Activated B cell treated with CpG ODN at 0.5 μM for 24 hours (primary cell): Measurements from ENCODE around the gene PHF12. TPM values are rescaled to one million over a fixed set of nuclear protein-coding genes. Genes with fewer than 3 reads are reported as not detected.

Experiments
- ATAC-seq: fragments of 200-7000 bp; cut with Tn5 transposase; one replicate; pipeline ENCODE4 v1.10.0; 2021; ENCODE audit warnings: low read depth, mild to moderate bottlenecking, moderate library complexity
- CTCF ChIA-PET: fragments of 350-600 bp; sonication (Branson Sonifier 250); formaldehyde crosslinking; loops from one replicate; lab custom pipeline; 2021; ENCODE audit warnings: antibody characterized with exemption; lab: Charles Lee
- POLR2A ChIA-PET: fragments of 350-600 bp; sonication (Branson Sonifier 250); formaldehyde crosslinking; loops from one replicate; lab custom pipeline; 2021; ENCODE audit warnings: antibody characterized with exemption; lab: Charles Lee
- DNase-seq: peaks from one replicate; pipeline ENCODE4 v3.0.0; 2022
- H3K27ac Mint-ChIP-seq: one replicate; pipeline ENCODE4 v1.8.0; 2020; ENCODE audit warnings: mixed read lengths
- H3K27me3 Mint-ChIP-seq: one replicate; pipeline ENCODE4 v1.8.0; 2021; ENCODE audit warnings: mixed read lengths
- H3K36me3 Mint-ChIP-seq: one replicate; pipeline ENCODE4 v1.8.0; 2021; ENCODE audit warnings: low read depth, mixed read lengths
- H3K4me1 Mint-ChIP-seq: one replicate; pipeline ENCODE4 v1.8.0; 2021; ENCODE audit warnings: mixed read lengths
- H3K4me3 Mint-ChIP-seq: one replicate; pipeline ENCODE4 v1.8.0; 2020; ENCODE audit warnings: mild to moderate bottlenecking, mixed read lengths
- H3K9me3 Mint-ChIP-seq: one replicate; pipeline ENCODE4 v1.8.0; 2020; ENCODE audit warnings: mixed read lengths
- CTCF ChIP-seq: fragments of 200-600 bp; IDR thresholded peaks from one replicate; pipeline ENCODE4 v1.8.0; 2022; ENCODE audit warnings: antibody characterized with exemption, mild to moderate bottlenecking
- intact Hi-C: fragments of 100-400 bp; cut with micrococcal nuclease; formaldehyde crosslinking; loops from one replicate; pipeline ENCODE4 v1.15.1; 2024
- total RNA-seq: library from RNA; stranded (reverse); gene quantifications from 2 replicates; pipeline ENCODE4 v1.2.3, GENCODE V29; 2022

PHF12 gene
- total RNA-seq, 1 donor from 2014 or later, result 96.5 TPM

GRCh38 chr17:28940675-28941074 is 10.6 kb downstream of the PHF12 start:
- ChIA-PET POLR2A (interaction anchor here (0.6 to 1.5 kb wide), 3 partner anchors 9 to 1917 kb away, joined by 3 to 10 read pairs (median 3); partner anchors contain the start of gene FLOT2), CTCF (no interaction called here)
- Mint-ChIP-seq H3K4me3 (no peak overlapping the region), H3K36me3 (peaks cover 54% of the 10 kb centered on the region), H3K27ac (no peak overlapping the region), H3K27me3 (no peaks in the 10 kb centered on the region), H3K4me1 (peaks cover 81% of the 10 kb centered on the region), H3K9me3 (no peaks in the 10 kb centered on the region)
- ATAC-seq (no peak), DNase-seq (no peak)
- no peak for TF ChIP-seq CTCF
- intact Hi-C loops, result no loop called here

DNA sequence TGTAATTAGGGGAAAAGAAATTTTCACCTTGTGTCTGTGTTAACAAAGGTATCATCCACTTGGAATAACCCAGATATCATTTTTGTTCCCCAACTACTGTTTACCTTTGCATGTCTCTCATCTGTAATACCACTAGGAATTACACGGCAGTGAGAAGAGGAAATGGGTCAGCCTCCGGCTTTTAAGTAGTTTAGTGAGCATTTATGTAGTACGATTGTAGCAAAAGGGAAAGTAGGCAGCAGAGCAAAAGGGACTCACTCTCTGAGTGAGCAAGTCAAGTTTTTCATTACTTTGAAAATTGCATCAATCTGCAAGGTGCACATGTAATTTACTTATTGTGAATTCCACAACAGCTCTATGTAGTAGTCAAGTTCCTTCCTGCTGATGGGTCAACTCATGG is 11.2 kb downstream of the PHF12 start:
- no peak for ATAC-seq
- CTCF ChIA-PET, result interaction anchor here (1.0 kb wide), 1 partner anchor 190 kb away, joined by 4 read pairs; no protein-coding TSS in a partner anchor
- intact Hi-C loops, result no loop called here

DNA sequence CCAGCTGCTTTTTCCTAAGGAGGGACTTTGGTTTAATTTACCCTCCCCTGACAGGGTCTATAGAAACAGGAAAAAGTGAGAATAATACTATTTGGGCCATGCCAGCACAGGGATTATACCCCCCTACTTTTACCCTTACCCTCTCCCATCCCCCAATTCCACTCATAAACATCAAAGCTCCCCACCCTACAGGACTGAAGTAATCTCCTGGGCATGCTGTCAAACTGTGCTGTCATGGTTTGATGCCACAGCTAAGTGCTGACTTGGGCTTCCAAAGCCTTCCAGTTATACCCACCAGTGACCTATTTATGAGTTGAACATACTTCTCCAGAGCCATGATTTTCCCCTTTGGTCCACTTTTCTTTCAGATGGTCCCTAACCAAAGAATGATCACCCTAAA is 12.8 kb downstream of the PHF12 start:
- TF ChIP-seq CTCF, result no peak
- ATAC-seq, result no peak
- H3K27ac Mint-ChIP-seq, result no peak overlapping the region

More for the DNA sequence above, 11.2 kb downstream of the PHF12 start:
- Mint-ChIP-seq H3K27me3 (no peaks in the 10 kb centered on the region), H3K36me3 (peaks cover 53% of the 10 kb centered on the region), H3K9me3 (no peaks in the 10 kb centered on the region), H3K4me1 (peaks cover 79% of the 10 kb centered on the region), H3K4me3 (no peak overlapping the region), H3K27ac (no peak overlapping the region)
- TF ChIP-seq CTCF, result no peak
- DNase-seq, result no peak
- POLR2A ChIA-PET, result interaction anchor here (0.8 to 4.0 kb wide), 2 partner anchors 9 to 43 kb away, joined by 3 to 14 read pairs; partner anchors contain the start of gene FLOT2

DNA sequence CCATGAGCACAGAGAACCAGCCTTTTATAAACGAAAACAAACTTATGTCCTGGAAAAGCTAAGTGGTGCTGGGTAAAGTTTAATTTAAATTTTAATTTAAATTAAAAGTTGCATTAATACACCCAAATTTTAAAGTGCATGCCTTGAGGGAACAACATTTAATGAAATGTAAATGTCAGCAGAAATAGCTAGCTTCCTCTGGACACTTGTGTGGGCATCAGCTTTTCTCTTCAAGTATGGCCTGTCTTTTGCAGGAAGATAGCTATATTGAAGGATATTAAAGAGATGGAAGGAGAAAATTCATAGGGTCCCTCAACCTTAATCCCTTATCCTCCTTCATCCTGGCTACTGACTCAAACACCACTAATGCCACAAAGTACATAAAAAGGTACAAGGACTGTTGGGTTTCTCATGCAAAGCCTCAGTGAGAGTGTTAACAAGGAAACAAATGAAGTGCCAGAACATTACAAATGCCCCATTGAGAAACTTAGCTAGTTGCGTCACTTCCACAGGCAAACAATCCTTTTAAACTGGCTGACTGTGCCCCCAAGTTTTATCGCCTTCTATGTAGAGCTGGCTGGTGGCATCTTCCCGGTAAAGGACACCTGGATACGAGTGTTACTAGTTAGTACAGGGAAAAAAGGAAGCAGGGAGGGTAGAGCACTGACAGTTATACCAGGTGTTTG is 14.1 kb downstream of the PHF12 start:
- intact Hi-C loops, result no loop called here
- H3K4me1 Mint-ChIP-seq, result peaks cover 71% of the 10 kb centered on the region
- H3K27me3 Mint-ChIP-seq, result no peaks in the 10 kb centered on the region
- ChIA-PET CTCF (interaction anchor here (1.3 kb wide), 1 partner anchor 28 kb away, joined by 3 read pairs; no protein-coding TSS in a partner anchor), POLR2A (interaction anchor here (0.6 to 4.0 kb wide), 5 partner anchors 11 to 210 kb away, joined by 3 to 14 read pairs (median 4); no protein-coding TSS in a partner anchor)
- no peak for TF ChIP-seq CTCF
- H3K4me3 Mint-ChIP-seq, result no peak overlapping the region
- DNase-seq, result no peak
- no peak overlapping the region for H3K27ac Mint-ChIP-seq
- no peak for ATAC-seq
- H3K36me3 Mint-ChIP-seq, result peaks cover 47% of the 10 kb centered on the region
- H3K9me3 Mint-ChIP-seq, result no peaks in the 10 kb centered on the region

More for the DNA sequence above, 12.8 kb downstream of the PHF12 start:
- Mint-ChIP-seq H3K4me1 (peaks cover 74% of the 10 kb centered on the region), H3K9me3 (no peaks in the 10 kb centered on the region), H3K36me3 (peaks cover 55% of the 10 kb centered on the region), H3K27me3 (no peaks in the 10 kb centered on the region), H3K4me3 (no peak overlapping the region)
- DNase-seq, result no peak
- ChIA-PET CTCF (interaction anchor here (1.3 to 1.4 kb wide), 2 partner anchors 11 to 27 kb away, joined by 3 read pairs; no protein-coding TSS in a partner anchor), POLR2A (interaction anchor here (1.0 to 4.0 kb wide), 2 partner anchors 10 to 12 kb away, joined by 3 to 14 read pairs; no protein-coding TSS in a partner anchor)
- intact Hi-C loops, result no loop called here
